GM21360 (cell line): Measurements from ENCODE around the gene C2CD3.
"Not testable (repeated sequence)": the region's sequence is repeated elsewhere in the genome, so short reads cannot be mapped to it uniquely, and the experiment has no call there.

ENCODE experiments used
- ATAC-seq: cut with Tn5 transposase; IDR thresholded peaks from one replicate; pipeline ENCODE4 v1.9.1; 2021; ENCODE audit warnings: mild to moderate bottlenecking, moderate library complexity; ENCODE audit not compliant: unreplicated experiment

C2CD3 gene

GRCh38 chr11:74005721-74006517, 164.9 kb downstream of the C2CD3 start:
- no peak for ATAC-seq

GRCh38 chr11:74004759-74005615, 165.8 kb downstream of the C2CD3 start:
- no peak for ATAC-seq

DNA sequence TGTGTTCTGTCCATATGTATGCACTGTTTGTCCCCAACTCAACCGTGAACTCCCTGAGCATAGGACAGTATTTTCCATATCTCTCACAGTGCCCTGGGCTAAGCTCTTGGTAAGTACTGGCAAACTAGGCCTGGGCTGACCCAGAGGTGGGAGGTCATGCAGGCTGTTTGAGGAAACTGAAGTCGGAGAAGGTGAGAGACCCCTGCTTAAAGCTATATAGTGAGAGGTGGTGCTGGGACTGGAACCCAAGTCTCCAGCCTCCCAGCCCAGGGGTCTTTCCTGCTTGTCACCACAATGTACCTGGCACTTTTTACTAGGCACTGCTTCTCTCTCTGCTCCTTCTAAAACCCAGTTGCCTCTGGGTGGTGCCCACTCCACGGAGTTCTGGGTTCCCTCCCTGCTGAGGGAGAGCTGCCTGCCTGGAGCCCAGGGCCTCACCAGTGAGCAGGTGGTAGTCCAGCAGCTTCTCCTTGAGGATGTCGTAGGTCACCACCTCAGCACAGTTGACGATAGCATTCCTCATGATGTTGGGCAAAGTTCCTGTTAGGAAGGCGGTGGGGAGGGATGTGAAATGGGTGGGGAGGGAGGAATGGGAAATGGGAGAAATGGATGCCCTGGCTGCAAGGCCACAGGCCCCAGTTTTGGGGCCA, 166.6 kb downstream of the C2CD3 start:
- ATAC-seq: no peak

GRCh38 chr11:74002832-74003231, 168.0 kb downstream of the C2CD3 start:
- no peak for ATAC-seq

DNA sequence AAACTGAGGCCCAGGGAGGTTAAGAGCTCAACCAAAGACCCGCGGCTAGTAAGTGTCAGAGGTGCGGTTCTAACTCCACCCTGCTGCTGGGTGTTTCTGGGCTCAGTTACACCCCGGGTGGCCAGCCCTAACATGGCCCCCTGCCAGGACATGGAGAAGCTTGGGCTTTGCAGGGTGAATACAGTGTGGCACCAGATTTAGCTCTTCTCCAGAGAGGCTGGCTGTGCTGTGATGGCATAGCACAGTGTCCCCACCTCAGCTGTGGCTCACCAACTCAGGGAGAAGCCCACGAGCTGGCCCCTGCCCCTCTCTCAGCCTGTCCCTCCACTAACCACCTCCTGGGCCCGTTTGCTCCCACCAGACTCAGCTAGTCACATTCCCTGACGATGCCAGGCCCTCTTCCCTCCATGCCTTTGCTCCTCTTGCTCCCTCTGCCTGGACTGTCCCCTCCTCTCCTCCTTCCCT, 168.9 kb downstream of the C2CD3 start:
- ATAC-seq: no peak

DNA sequence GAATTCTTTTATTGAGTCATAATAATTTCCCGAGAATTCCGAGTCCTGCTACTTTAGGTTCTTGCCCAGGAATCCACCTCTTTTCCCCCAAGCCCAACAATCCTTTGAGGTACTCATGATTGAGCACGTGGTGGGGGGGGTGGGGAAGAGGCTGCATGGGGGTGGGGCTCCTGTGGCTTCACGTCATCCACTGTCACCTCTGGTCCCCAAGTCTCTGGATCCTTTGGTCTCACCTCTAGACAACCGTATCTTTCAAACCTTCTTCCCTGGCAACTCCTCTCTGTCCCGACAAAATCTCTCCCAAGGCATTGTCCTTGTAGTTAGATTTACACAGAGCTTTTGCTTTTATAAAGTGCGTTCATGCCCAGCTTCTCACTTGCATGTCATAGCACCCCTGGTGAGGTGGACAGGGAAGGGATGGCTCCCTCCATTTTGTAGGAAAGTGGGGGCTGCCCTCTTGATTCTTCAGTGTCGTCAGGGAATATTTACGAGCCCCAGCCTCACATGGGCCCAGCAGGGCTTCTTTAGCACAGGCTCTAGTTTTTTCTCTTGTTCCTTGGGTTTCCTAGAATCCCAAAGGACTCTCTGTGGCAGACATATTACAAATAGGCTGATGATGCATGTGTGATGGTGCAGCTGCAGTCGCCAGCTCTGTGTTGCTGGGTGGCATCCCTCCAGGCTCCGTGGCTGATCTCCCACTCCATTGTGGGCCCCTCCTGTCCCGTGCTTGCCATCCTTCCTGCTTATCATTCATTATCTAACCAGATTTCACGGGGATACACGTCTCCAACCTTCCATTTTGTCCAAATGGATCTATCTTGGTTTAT, 170.3 kb downstream of the C2CD3 start:
- ATAC-seq: no peak

DNA sequence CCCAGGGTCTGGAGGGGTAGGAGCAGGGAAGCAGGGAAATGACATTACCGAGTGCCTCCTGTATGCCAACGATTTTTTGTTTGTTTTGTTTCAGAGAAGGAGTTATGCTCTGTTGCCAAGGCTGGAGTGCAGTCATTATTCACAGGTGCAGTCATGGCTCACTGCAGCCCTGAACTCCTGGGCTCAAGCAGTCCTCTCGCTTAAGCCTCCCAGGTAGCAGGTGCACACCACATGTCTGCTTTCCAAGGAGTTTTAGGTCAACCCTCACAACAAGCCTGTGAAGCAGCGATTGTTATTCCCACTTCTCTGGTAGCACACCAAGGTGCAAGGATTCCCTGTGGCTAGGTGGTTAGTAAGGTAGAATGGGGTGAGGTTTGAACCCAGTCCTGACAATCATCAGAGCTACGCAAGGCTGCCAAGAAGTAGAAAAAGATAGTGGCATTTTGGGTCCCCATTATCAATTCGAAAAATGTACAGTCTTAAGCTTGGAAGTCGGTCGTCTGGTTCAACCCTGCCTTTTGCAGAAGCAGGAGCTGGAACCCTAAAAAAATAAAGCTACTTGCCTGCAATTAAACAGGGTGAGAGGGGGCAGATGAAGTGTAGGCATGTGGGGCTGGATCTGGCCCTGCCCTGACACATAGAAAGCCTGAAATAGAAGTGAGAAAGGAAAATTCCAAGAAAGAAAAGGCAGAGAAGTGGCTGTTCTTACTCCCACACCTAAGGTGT, 171.1 kb downstream of the C2CD3 start:
- ATAC-seq: no peak

GRCh38 chr11:73998846-73999575, 171.8 kb downstream of the C2CD3 start:
- no peak for ATAC-seq

DNA sequence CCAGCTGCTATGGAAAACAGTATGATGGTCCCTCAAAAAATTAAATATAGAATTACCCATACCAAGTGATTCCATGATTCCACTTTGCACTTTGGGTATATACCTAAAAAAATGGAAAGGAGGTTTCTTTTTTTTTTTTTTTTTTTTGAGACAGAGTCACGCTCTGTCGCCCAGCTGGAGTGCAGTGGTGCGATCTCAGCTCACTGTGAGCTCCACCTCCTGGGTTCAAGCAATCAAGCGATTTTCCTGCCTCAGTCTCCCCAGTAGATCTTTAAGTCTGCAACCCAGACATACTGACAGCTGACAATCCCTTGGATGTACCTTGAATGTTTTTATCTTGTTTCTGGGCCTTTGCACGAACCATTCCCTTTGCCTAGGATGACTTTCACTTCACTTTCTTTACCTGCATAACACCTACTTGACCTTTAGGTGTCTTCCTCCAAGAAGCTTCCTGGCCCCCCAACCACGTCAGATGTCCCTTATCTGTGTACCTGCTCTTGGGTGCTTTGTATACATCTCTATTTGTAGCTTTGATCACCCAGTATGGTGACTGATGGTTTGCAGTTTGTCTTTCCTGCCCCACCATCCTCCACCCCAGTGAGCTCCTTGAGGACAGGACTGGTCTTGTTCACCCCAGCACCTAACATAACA, 173.6 kb downstream of the C2CD3 start:
- no peak for ATAC-seq

DNA sequence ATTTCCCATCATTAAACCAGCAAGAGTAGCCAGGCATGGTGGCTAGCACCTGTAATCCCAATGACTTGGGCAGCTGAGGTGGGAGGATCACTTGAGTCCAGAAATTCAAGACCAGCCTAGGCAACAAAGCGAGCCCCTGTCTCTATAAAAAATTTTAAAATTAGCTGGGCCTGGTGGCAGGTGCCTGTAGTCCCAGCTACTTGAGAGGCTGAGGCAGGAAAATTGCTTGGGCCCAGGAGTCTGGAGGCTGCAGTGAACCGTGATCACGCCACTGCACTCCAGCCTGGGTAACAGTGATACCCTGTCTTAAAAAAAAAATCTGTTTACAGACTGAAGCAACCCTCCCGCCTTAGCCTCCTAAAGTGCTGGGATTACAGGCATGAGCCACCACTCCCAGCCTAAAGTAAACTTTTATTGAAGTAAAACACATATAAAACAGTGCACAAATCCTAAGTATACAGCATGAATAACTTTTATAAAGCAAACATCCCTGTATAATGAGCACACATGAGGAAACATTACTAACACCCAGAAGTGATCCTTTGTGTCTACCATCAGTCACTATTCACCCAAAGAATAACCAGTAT, 174.5 kb downstream of the C2CD3 start:
- peak; percentile 4 for ATAC-seq

GRCh38 chr11:73995731-73996130, 175.1 kb downstream of the C2CD3 start:
- peak; percentile 43 for ATAC-seq

DNA sequence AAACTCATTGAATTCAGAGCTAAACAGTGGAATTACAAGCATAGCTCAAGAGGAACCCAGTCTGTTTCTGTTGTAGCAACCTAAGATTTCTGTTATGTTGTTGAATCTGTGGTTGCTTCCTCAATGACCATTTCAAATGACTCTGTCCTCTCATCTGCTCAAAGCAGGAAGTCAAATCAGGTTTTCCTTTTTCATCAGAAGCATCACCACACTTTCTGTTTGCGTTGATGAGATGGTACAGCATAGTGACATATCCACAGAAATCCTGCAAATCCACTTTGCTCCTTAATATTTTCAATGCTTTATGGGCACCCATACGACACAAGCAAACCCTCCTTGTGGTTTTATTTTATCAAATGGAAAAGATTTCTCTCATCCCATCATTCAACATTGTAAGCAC, 175.6 kb downstream of the C2CD3 start:
- ATAC-seq: peak; percentile 39

DNA sequence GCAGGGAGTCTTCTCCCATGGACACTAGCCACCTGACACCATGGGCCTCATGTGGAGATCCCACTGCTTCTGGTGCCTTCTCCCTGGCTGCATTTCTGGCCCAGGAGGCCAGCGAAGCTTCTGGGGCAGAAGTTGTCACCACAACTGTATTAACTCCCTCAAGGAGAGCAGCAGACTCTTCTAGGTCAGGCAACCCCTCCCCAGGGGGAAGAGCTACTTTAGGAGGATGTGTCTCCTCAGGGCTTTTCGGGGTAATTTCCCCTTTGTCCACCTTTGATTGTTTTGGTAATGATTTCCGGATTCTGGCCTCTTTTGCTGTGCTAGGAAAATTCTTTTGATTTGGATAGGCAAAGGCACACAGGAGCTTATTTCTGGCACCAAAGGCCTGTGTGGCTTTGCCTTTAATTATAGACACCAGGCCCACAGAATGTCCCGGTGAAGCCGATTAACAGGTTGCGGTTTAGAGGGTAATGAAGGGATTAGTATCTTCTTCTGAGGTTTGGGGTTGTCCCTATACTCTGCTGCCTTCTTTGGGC, 179.3 kb downstream of the C2CD3 start:
- ATAC-seq: no peak

DNA sequence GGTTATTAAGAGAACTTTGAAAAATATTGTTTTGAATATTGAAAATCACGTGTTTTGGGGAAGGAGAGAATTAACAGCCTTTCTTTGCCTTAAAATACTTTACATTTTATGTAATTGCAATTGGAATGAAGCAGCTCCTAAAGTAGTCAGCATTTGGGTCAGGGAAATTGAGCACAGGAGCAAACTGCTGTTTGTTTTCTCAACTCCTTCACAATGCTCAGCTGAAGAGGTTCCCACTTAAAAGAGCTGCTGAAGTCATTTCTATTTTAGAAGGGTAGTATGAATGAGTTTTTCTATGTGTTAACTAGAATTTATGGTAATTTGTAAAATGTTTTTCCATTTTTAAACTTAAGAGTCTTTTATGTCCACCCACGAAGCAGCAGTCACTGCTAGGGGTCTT, 180.1 kb downstream of the C2CD3 start:
- ATAC-seq: no peak

GRCh38 chr11:73989156-73989555, 181.6 kb downstream of the C2CD3 start:
- no peak for ATAC-seq

DNA sequence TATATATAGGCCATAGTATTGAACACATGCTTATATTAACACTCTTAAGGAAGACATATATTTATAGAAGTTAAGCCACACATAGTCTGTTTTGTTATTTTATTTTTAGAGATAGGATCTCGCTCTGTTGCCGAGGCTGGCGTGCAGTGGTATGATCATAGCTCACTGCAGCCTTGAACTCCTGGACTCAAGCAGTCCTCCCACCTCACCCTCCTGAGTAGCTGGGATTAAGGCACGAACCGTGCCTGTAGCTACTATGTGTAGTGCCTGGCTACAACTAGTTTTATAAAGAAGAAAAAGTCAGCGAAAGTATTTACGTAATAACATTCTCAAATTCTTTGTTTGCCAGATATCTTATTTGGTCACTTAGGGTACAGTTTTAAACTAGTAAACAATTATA, 182.6 kb downstream of the C2CD3 start:
- no peak for ATAC-seq

- ATAC-seq: not testable (repeated sequence)
Observed at GRCh38 chr11:73985661-73986060, 185.1 kb downstream of the C2CD3 start.
